Adrenal gland (tissue), 12 donors: Measurements from ENCODE around the gene MED27. TPM values are rescaled to one million over a fixed set of nuclear protein-coding genes. Genes with fewer than 3 reads are reported as not detected.
A peak's percentile ranks its signal among the peaks of the same experiment; 100 is the strongest.

Experiments
- DNase-seq, 7 donors: peaks; one replicate each; pipeline ENCODE4 v3.0.0-alpha.2; 2019 to 2020
- H3K27ac ChIP-seq, 5 donors: fragments of 200-600 bp; sonication (generic) in 4 of 5; 1 replicate in 3 of 5; 2 replicates in 2 of 5; pipeline versions ENCODE4 v1.5.1 to v1.8.0; 2016 to 2020; ENCODE audit warnings: mild to moderate bottlenecking in 1 of 5
- H3K27me3 ChIP-seq: fragments of 200-600 bp; 2 replicates; pipeline ENCODE4 v1.8.0; 2021
- H3K36me3 ChIP-seq, 2 donors: fragments of 200-600 bp; replicated peaks in 1 of 2; 1 replicate in 1 of 2; 2 replicates in 1 of 2; pipeline versions ENCODE4 v1.5.1 to v1.8.0; 2018 to 2022
- H3K4me1 ChIP-seq, 2 donors: fragments of 200-600 bp; replicated peaks in 1 of 2; 1 replicate in 1 of 2; 2 replicates in 1 of 2; pipeline versions ENCODE4 v1.5.1 to v1.8.0; 2018 to 2021
- H3K4me3 ChIP-seq, 4 donors: fragments of 200-600 bp; sonication (generic) in 3 of 4; one replicate each; pipeline ENCODE4 v1.5.1; 2016 to 2018
- H3K9me3 ChIP-seq, 3 donors: fragments of 200-600 bp; sonication (generic) in 1 of 3; replicated peaks in 1 of 3; 1 replicate in 2 of 3; 2 replicates in 1 of 3; pipeline versions ENCODE4 v1.5.1 to v1.8.0; 2016 to 2021
- CTCF ChIP-seq, 6 experiments: fragments of 450-650 bp in 4 of 6; fragments of 200-600 bp in 2 of 6; sonication (generic) in 1 of 6; IDR thresholded peaks; 1 replicate in 5 of 6; 2 replicates in 1 of 6; pipeline versions ENCODE4 v1.5.1 to v1.8.0; 2016 to 2021; ENCODE audit warnings: antibody characterized with exemption in 6 of 6, mild to moderate bottlenecking in 2 of 6, moderate library complexity in 1 of 6
- POLR2A ChIP-seq, 2 donors: fragments of 450-650 bp; IDR thresholded peaks; one replicate each; pipeline ENCODE4 v1.6.1; 2017; ENCODE audit warnings: antibody characterized with exemption in 2 of 2, mild to moderate bottlenecking in 2 of 2, moderate library complexity in 1 of 2
- WGBS, 4 donors: extraction: QIAGEN DNeasy Blood & Tissue Kit in 2 of 4; methylation state at CpG; one replicate each; pipeline versions ENCODE4 v1.1.5 to v1.1.7; 2013 to 2017; 5-methylcytosine and 5-hydroxymethylcytosine counted together
- intact Hi-C, 2 donors: fragments of 100-400 bp; cut with DNase I; formaldehyde crosslinking; loops; one replicate each; pipeline versions ENCODE4 v1.14.1 to v1.15.0; 2022 to 2023
- polyA plus RNA-seq, 3 donors: library from polyadenylated mRNA; stranded (reverse); fragments of 200-250 nt in 2 of 3; fragments of 350-450 nt in 1 of 3; fragmentation: Illumina TruSeq in 1 of 3; extraction: RNeasy Lipid Tissue Mini Kit (QIAGEN cat#74804) in 1 of 3; gene quantifications; one replicate each; pipeline ENCODE4 v1.2.3, GENCODE V29; 2013 to 2014
- total RNA-seq, 9 donors: library from RNA; depleted of rRNA in 4 of 9; stranded (reverse); fragments of >200 nt in 4 of 9; fragments of 120-200 nt in 1 of 9; fragmentation: NEBNext Ultra II Directional in 1 of 9; extraction: Animal tissue kit (Norgen Biotek cat#: 25700) in 1 of 9; gene quantifications; one replicate each; pipeline versions ENCODE4 v1.1.0 to v1.2.4, GENCODE V29; 2013 to 2023
- donor health status: healthy with polysubstance abuse.
- donor health status: Bipolar disorder and iron deficiency.
- donor health status: DM: yes; HTN: yes; CAD: no.
- donor health status: DM: no; HTN: no; CAD: no.
- donor health status: DM: no; HTN: no; CAD: no.
- donor health status: DM: yes; HTN: yes; CAD: no.

Gene MED27
- total and polyA plus RNA-seq, 12 donors: 12.2 to 37.4 (median 15.9) TPM

GRCh38 chr9:131959056-131959455 is 120.6 kb downstream of the MED27 start:
- no peaks in the 10 kb centered on the region for H3K36me3 ChIP-seq
- 96 to 99% (median 96%) methylated on average over 3 of the region's 3 CpGs for WGBS, 4 donors
- no peak for DNase-seq
- H3K27ac ChIP-seq: no peak overlapping the region
- no peak for TF ChIP-seq CTCF (IDR thresholded peaks at IDR 0.05)
- TF ChIP-seq POLR2A (IDR thresholded peaks at IDR 0.05): no peak
- no peaks in the 10 kb centered on the region for H3K4me1 ChIP-seq
- no peaks in the 10 kb centered on the region for H3K9me3 ChIP-seq
- H3K27me3 ChIP-seq: no peaks in the 10 kb centered on the region
- H3K4me3 ChIP-seq: no peak overlapping the region
- intact Hi-C loops: no loop called here

GRCh38 chr9:131954299-131954698 is 125.4 kb downstream of the MED27 start:
- intact Hi-C loops: no loop called here

GRCh38 chr9:131951905-131952304 is 127.8 kb downstream of the MED27 start:
- Histone ChIP-seq H3K4me3 (no peak overlapping the region), H3K9me3 (no peaks in the 10 kb centered on the region), H3K27me3 (no peaks in the 10 kb centered on the region), H3K27ac (peak overlapping the region in 2 of 5 donors; percentile 9 to 32), H3K4me1 (no peaks in the 10 kb centered on the region), H3K36me3 (no peaks in the 10 kb centered on the region)
- DNase-seq: peak in 6 of 7 donors; percentile 15 to 79 (median 36)
- TF ChIP-seq POLR2A (IDR thresholded peaks at IDR 0.05) (no peak), CTCF (IDR thresholded peaks at IDR 0.05) (no peak)
- intact Hi-C loops: no loop called here
- WGBS, 4 donors: 53 to 59% (median 55%) methylated on average over 5 of the region's 5 CpGs

More at GRCh38 chr9:131954299-131954698, 125.4 kb downstream of the MED27 start:
- WGBS, 4 donors: 94 to 100% (median 100%) methylated on average over 1 of the region's 1 CpG
- Histone ChIP-seq H3K9me3 (no peaks in the 10 kb centered on the region), H3K4me1 (no peaks in the 10 kb centered on the region), H3K27ac (no peak overlapping the region), H3K36me3 (no peaks in the 10 kb centered on the region), H3K4me3 (no peak overlapping the region), H3K27me3 (no peaks in the 10 kb centered on the region)
- TF ChIP-seq POLR2A (IDR thresholded peaks at IDR 0.05) (no peak), CTCF (IDR thresholded peaks at IDR 0.05) (peak in 1 of 6 experiments; percentile 6)
- no peak for DNase-seq

GRCh38 chr9:131951155-131951554 is 128.5 kb downstream of the MED27 start:
- H3K4me3 ChIP-seq: no peak overlapping the region
- no peak for DNase-seq
- no peaks in the 10 kb centered on the region for H3K36me3 ChIP-seq
- intact Hi-C loops: no loop called here
- 83 to 100% (median 89%) methylated on average over 2 to 3 of the region's 3 CpGs for WGBS, 4 donors
- H3K27ac ChIP-seq: no peak overlapping the region
- no peaks in the 10 kb centered on the region for H3K4me1 ChIP-seq
- H3K27me3 ChIP-seq: no peaks in the 10 kb centered on the region
- no peaks in the 10 kb centered on the region for H3K9me3 ChIP-seq
- no peak for TF ChIP-seq POLR2A (IDR thresholded peaks at IDR 0.05)
- TF ChIP-seq CTCF (IDR thresholded peaks at IDR 0.05): no peak
